HG03280 (cell line): ENCODE measurements around the gene POLE.
A peak's percentile ranks its signal among the peaks of the same experiment; 100 is the strongest.

Experiments used
- ATAC-seq: cut with Tn5 transposase; IDR thresholded peaks from one replicate; pipeline ENCODE4 v1.9.1; 2021; ENCODE audit warnings: mild to moderate bottlenecking, moderate library complexity; ENCODE audit not compliant: unreplicated experiment

The POLE gene, protein sequence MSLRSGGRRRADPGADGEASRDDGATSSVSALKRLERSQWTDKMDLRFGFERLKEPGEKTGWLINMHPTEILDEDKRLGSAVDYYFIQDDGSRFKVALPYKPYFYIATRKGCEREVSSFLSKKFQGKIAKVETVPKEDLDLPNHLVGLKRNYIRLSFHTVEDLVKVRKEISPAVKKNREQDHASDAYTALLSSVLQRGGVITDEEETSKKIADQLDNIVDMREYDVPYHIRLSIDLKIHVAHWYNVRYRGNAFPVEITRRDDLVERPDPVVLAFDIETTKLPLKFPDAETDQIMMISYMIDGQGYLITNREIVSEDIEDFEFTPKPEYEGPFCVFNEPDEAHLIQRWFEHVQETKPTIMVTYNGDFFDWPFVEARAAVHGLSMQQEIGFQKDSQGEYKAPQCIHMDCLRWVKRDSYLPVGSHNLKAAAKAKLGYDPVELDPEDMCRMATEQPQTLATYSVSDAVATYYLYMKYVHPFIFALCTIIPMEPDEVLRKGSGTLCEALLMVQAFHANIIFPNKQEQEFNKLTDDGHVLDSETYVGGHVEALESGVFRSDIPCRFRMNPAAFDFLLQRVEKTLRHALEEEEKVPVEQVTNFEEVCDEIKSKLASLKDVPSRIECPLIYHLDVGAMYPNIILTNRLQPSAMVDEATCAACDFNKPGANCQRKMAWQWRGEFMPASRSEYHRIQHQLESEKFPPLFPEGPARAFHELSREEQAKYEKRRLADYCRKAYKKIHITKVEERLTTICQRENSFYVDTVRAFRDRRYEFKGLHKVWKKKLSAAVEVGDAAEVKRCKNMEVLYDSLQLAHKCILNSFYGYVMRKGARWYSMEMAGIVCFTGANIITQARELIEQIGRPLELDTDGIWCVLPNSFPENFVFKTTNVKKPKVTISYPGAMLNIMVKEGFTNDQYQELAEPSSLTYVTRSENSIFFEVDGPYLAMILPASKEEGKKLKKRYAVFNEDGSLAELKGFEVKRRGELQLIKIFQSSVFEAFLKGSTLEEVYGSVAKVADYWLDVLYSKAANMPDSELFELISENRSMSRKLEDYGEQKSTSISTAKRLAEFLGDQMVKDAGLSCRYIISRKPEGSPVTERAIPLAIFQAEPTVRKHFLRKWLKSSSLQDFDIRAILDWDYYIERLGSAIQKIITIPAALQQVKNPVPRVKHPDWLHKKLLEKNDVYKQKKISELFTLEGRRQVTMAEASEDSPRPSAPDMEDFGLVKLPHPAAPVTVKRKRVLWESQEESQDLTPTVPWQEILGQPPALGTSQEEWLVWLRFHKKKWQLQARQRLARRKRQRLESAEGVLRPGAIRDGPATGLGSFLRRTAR (N-terminal part only)

DNA sequence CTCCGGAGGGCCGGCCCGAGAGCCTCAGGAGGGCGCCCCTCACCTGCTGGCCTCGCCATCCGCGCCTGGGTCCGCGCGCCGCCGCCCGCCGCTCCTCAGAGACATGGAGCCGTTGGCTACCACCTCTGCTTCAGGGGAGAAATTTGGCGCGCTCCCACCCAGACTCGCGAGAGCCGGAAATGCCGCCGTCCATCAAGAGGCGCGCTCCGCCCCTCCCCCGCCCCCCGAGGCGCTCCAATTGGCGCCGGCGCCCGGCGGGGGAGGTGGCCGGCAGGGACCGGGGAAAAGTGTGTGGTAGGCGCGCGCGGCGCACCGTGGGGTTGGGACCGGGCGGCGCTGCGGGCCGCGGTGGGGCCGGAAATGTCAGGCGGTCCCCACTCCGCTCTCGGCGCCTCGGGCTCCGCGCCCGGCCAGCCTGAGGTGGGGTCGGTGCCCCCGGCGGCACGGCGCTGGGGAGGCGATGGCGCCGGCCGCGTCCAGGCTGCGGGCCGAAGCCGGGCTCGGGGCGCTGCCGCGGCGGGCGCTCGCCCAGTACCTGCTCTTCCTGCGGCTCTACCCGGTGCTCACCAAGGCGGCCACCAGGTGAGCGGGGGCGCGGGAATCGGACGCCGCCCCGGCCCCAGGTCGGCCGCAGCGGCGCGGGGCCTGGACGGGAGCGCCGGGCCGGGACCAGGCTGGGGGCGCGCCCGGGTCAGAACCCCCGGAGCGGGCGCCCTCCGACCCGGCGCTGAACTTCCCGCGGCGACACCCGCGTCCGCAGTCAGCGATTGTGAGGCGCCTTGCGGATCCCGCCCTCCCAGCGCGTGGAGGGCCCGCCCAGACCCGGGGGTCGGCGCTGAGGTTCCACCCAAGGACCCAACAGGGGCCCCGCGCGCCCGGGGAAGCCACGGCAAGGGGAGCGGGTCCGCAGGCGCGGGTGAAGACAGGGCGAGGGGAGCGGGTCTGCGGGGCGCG is at the start of gene POLE, which contains the start of gene PXMP2:
TSS of gene POLE (minus strand) at position 132 of the 954 bp plus-strand sequence. CDS start at position 105, 27 bp downstream.
TSS of gene PXMP2 (plus strand) at position 377 of the 954 bp plus-strand sequence. CDS start at position 461, 84 bp downstream.
- peak; percentile 93 for ATAC-seq

DNA sequence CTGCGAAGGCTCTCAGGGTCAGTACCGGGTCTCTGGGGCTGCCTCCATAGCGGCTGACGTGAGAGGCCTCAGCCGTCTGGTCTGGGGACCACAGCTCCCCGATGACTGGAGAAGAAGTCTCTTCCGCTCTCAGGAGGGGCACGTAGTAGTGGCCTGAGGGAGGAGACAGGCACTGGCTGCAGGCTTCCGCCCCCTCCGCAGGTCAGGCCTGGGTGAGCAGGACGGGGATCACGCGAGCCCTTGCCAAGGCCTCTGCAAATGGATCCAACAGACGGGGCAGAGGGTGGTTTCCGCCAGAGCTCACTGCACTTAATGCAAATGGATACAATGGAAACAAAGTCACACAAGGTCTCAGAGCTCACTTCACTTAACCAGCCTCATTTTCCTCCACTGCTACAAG is 49.8 kb upstream of the POLE start:
- no peak for ATAC-seq

DNA sequence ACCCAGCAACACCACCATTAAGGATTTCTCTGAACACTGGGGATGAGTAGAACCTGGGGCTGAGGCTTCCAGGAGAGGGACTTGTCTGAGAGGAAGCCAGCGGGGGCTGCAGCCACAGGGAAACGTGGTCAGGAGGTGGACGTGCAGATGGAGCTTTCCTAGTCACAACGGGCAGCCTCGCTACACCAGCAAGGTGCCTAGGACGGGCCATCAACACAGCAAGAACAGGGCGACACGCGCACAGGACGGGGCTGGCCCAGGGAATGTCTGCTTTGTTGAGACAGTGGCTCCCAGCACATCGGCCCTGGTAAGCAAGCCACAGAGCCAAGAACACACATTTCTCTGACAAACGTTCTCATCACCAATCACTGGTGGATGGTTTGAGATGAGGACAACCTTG is 49.2 kb upstream of the POLE start:
- no peak for ATAC-seq

DNA sequence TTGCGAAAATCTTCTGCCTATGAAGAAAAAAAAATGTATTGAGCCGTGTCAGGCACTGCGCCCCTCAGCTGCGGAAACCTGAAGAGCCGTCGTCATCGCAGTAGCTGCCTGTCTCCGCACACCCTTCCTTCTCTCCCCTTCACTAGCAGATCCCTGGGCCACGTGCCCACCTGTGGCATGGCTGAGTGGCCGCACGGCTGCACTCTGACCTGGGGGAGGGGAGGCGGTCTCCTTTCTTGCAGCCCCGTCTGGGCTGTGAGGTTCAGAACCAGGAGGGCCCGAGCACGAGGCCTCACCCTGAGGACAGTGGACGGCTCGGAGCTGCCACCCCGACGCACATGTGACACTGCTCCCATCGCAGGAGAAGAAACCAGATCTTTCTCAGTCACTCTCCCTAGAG is 48.4 kb upstream of the POLE start:
- no peak for ATAC-seq

DNA sequence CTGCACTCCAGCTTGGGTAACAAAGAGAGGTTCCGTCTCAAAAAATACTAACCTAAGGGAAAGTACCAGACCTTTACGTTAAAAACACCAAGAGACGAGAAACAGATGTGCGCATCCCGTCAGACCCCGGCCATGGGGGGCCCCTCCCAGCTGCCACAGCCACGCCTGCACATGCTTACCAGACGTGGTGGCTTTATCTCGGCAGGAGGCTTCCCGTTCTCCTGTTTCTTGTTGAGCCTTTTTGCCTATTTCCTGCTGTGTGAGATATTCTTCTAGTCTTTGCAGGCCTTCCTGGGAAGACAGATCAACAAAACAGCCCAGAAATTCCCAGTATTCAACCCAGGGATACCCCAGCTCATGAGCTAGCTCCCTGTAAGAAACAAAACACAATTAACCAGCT is 47.1 kb upstream of the POLE start:
- no peak for ATAC-seq

DNA sequence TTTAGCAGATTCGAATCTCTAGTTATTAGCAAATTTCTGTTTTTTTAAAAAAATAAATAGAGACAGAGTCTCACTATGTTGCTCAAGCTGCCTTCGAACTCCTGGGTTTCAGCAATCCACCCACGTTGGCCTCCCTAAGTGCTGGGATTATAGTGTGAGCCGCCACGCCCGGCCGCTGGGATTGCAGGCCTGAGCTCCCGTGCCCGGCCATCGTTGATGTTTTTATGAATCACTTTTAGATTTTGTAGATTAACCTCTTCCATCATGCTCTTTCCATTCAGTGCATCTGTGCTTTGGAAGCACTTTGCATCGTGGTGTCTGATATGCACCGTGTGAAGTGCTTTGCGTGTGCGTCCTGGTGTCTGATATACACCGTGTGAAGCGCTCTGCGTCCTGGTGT is 44.4 kb upstream of the POLE start:
- ATAC-seq: no peak

DNA sequence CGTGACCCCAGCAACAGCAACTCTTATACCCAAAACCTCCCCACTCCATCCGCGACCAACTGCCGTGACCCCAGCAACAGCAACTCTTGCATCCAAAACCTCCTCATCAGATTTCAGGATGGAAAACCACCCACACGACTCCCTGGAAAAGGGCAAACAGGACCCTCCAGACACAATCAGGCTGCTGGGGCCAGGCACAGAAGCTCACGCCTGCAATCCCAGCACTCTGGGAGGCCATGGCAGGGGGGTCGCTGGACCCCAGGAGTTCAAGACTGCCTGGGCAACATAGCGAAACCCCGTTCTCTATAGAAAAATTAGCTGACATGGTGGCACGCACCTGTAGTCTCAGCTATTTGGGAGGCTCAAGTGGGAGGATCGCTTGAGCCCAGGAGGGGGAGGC is 43.2 kb upstream of the POLE start:
- no peak for ATAC-seq

DNA sequence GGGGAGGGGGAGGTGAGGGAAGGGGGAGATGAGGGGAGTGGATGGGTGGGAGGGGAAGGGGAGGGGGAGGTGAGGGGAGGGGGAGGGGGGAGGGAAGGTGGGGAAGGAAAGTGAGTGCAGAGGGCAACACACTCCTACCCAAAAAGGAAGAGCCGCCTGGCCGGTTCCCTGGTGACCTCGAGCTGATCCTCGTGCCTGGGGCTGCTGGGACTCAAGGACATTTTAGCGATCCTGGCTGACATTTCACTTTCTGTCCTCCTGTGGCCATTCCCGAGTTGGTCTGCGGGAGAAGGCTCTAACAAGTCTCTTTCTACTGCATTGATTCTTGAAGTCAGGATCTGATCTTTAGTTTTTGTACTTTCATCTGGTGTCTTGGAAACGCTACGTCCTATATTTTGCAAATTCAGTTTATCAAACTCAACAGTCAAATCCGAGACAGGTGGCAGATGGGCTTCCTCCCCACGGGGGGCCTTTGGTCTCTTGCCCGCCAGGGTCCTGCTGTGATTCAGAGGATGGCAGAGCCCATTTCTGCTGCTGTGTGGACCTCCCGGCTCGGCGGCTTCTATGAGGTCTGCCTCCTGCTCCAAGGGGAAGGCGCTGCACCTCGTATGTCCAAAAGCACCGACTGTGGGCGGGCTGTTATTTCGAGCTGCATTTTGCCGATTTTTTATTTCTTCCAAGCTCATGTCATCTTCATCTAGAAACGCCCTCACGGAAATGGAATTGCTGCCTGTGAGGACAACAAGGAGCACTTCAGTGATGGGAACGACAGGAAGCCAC is 42.6 kb upstream of the POLE start:
- ATAC-seq: no peak

DNA sequence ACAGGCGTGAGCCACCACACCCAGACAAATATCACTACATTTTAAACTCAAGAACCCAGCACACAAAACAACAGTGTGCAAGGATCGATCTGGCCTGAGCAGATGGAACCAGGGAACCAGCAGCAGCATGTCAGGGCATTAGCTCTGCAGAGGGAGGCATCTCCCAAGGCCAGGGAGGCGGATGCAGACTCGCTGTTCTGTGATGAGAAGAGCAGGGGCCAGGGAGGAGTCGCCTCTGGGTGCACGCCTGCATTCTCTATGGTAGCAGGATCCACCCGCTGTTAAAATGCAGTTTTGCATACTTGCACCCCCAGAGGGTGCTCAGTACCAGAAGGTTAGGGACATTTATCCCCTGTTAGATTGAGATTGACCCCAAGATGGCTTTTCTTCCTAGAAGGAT is 41.4 kb upstream of the POLE start:
- no peak for ATAC-seq

DNA sequence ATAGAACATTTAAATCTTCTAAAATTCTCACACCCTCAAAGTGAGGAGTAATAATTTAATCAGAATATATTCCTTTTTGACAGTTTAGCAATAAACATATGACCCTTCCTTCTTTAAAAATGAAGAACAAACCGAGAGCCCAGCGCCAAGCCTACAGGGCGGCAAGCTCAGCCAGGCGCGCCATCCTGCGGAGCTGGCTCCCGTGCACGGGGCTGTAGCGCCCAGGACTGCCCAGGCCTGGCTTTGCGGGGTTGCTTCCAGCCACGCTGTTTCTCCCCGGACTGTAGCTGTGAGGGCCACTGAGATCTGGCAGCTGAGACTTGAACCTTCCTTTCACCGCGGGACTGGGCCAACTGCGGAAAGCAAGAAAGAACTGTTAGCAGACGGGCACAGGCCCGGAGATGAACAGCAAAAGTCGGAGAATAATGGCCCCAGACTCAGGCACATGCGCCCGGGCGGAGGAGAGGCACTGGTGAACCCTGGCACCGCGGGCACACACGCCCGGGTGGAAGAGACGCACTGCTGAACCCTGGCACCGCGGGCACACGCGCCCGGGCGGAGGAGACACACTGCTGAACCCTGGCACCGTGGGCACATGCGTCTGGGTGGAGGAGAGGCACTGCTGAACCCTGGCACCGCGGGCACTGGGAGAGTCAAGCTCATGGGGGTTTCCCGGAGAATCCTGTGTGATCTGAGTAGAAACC is 40.1 kb upstream of the POLE start:
- no peak for ATAC-seq

DNA sequence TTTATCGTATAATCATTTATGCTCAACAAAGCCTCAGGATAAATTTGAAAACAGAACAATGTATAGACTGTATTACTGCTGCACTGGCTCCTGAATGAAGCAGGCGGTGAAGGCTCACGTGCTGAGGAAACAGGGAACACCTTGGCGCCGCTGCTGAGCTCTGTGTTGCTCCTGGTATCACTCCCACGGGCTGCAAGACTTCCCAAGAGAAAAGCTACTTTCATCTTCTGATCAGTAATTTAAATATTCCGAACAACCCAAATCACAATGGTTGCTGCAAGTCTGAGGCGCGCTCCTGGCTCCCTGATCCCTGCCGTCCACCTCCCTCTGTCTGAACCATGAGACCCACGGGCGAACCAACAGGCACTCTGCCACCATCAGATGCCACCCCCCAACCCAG is 39.2 kb upstream of the POLE start:
- ATAC-seq: no peak

DNA sequence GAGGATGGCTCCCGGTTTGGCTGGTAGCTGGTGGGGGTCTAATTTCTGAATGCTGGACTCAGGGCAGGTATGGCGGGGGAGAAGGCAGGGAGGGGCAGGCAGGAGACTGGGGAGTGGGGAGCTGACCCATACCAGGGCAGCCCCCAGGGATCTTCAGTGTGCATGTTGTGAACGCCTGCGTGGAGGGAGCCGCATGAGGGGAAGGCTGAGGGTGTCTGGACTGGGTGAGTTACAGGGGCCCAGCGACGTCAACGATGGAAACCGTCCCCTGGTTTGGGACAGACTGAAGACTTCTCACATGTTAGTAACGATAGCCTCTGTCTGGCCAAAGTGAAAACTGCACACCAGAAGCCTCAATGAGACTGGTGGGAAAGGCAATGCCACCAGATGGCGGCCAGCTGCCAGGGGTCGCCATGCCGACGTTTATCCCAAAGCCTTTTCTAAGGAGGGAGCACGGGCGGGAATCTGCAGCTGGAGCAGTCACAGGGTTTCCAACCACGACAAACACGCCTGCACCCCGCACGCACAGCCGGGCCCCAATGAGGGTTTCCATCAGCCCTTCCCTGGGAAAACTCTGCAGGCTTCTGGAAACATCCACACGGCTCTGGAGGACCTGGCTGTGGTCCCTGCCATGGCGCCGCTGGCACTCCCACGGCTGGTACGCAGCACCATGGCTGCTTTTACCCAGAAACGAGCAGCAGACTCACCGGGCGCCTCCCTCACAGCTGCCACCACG is 37.5 kb upstream of the POLE start:
- no peak for ATAC-seq

DNA sequence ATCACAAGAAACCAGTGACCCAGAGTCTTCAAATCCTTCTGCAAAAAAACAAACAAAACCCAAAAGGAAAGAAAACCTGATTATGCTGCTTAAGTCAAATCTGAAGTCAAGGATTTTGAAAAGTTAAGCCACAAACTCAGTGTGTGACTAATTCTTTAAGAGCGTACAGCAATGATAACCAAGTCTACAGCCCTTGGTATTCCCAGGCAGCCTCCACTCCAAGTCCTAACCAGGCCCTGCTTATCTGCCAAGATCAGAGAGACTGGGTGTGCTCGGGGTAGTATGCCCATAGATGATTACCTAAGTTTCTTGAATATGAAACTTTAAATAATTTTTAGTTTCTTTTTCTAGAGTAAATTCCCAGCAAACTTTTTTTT is 36.6 kb upstream of the POLE start:
- no peak for ATAC-seq

DNA sequence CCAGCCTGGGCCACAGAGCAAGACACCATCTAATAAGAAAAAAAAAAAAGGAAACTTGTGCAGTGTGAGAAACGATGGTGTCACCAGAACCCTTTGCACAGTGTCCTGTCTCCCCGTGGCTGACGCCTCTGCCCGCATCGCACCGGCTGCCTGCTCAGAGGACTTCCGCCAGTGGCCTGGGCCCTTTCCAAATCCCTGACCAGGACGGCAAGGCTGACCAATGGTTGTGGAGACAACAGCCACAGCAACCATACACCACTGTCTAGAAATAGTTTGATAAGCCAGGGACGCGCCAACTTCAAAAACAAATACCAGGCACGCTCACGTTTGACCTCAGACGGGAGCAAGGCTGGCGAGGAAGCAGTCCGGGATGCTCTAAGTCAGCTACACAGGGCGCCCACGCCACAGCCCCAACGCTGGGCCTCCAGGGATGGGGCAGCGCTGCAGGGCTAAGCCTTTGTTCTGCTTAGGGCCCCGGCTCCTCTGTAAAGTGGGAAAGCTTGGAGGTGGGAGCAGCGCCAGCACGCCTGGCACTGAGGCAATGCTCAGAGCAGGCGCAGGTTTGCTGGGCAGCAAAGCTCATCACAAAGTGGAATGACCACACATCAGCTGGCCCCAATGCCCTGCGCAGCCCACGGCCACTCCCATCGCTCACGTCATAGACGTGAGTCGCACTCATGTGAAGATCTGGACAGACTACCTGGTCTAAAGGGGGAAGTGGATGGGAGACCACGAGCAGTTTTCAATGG is 36.0 kb upstream of the POLE start:
- no peak for ATAC-seq

DNA sequence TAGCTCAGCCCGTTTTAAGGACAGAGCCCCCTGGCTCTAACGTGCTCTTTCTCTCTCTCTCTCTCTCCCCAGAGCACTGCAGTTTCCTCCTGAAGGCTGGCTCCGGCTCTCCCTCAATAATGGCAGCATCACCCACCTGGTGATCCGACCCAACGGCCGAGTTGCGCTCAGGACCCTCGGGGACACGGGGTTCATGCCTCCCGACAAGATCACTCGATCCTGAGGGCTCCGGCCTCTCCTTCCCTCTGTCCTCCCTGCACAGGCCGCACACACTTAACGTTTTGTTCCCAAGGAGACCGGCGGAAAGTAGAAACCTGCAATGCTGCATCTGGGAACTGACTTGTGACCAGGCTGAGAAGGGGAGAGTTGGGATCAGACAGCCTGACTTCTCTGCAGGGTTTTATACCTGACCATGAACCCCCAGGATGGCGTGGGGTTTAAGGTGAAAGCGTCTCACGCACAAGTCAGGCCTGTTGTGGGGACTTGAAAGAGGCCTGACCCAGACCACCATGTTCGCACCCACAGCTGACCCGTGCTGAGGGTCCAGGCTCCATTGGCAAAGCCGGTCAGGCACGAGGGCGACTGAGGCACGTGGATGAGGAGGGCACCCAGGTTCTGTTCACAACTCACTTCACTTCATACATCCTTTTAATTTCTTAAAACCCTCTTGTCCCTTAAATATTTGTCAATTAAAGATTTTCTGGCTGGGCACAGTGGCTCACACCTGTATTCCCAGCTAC is 33.6 kb upstream of the POLE start:
- no peak for ATAC-seq

DNA sequence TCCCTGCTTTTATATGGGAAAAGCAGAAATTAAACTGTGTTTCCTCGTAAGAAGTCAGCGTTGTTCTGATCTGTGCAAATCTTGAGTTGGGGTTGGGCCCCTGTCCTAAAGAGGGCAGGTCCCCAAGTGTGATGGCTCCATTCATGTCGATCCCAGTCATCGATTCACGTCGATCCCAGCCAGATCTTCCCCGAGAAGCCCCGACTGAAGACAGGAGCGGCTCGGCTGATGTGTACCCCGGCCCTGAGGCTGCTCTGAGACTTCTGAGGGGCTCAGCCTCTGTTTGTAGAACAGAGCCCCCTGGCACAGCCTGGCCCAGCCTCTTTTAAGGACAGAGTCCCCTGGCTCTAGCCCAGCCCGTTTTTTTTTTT is 32.8 kb upstream of the POLE start:
- ATAC-seq: no peak
